ENCODE results near the gene FGFR2. TPM values are rescaled to one million over a fixed set of nuclear protein-coding genes. Genes with fewer than 3 reads are reported as not detected.

Gene FGFR2
- polyA plus RNA-seq, 1 experiment: not detected

- DNase-seq (ENCODE audit: low read depth, low spot score): no peak
- TF ChIP-seq, protein P1, sequence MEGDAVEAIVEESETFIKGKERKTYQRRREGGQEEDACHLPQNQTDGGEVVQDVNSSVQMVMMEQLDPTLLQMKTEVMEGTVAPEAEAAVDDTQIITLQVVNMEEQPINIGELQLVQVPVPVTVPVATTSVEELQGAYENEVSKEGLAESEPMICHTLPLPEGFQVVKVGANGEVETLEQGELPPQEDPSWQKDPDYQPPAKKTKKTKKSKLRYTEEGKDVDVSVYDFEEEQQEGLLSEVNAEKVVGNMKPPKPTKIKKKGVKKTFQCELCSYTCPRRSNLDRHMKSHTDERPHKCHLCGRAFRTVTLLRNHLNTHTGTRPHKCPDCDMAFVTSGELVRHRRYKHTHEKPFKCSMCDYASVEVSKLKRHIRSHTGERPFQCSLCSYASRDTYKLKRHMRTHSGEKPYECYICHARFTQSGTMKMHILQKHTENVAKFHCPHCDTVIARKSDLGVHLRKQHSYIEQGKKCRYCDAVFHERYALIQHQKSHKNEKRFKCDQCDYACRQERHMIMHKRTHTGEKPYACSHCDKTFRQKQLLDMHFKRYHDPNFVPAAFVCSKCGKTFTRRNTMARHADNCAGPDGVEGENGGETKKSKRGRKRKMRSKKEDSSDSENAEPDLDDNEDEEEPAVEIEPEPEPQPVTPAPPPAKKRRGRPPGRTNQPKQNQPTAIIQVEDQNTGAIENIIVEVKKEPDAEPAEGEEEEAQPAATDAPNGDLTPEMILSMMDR (IDR thresholded peaks at IDR 0.05; ENCODE audit: low read depth, low read length): no peak
- H3K9me3 ChIP-seq (ENCODE audit: control insufficient read depth, insufficient read depth, low read length): peaks cover 36% of the 10 kb centered on the region
- H3K4me3 ChIP-seq (ENCODE audit: low read depth, low read length): no peak overlapping the region
- no peak overlapping the region for H3K27ac ChIP-seq (ENCODE audit: low read depth, low read length)
- ChIA-PET POLR2A (no interaction called here), CTCF (no interaction called here)
- H3K27me3 ChIP-seq (ENCODE audit: control insufficient read depth, insufficient read depth, low read length): no peaks in the 10 kb centered on the region
Observed at GRCh38 chr10:121442086-121442935, 155.9 kb downstream of the FGFR2 start.

- TF ChIP-seq, protein P1 (IDR thresholded peaks at IDR 0.05; ENCODE audit: low read depth, low read length): no peak
- H3K4me3 ChIP-seq (ENCODE audit: low read depth, low read length): no peak overlapping the region
- H3K9me3 ChIP-seq (ENCODE audit: control insufficient read depth, insufficient read depth, low read length): peaks cover 34% of the 10 kb centered on the region
- no peak overlapping the region for H3K27ac ChIP-seq (ENCODE audit: low read depth, low read length)
- H3K27me3 ChIP-seq (ENCODE audit: control insufficient read depth, insufficient read depth, low read length): no peaks in the 10 kb centered on the region
- POLR2A ChIA-PET: no interaction called here
- no peak for DNase-seq (ENCODE audit: low read depth, low spot score)
- CTCF ChIA-PET: no interaction called here
Observed at GRCh38 chr10:121440461-121440860, 157.8 kb downstream of the FGFR2 start.

- ChIA-PET POLR2A (no interaction called here), CTCF (no interaction called here)
- no peak overlapping the region for H3K27ac ChIP-seq (ENCODE audit: low read depth, low read length)
- H3K9me3 ChIP-seq (ENCODE audit: control insufficient read depth, insufficient read depth, low read length): peaks cover 39% of the 10 kb centered on the region
- no peaks in the 10 kb centered on the region for H3K27me3 ChIP-seq (ENCODE audit: control insufficient read depth, insufficient read depth, low read length)
- no peak overlapping the region for H3K4me3 ChIP-seq (ENCODE audit: low read depth, low read length)
- DNase-seq (ENCODE audit: low read depth, low spot score): no peak
- TF ChIP-seq, protein P1 (IDR thresholded peaks at IDR 0.05; ENCODE audit: low read depth, low read length): no peak
Observed at GRCh38 chr10:121438333-121438732, 159.9 kb downstream of the FGFR2 start.

GRCh38 chr10:121437596-121437995 lies 160.6 kb downstream of the FGFR2 start:
- Histone ChIP-seq H3K9me3 (ENCODE audit: control insufficient read depth, insufficient read depth, low read length) (peaks cover 39% of the 10 kb centered on the region), H3K27me3 (ENCODE audit: control insufficient read depth, insufficient read depth, low read length) (no peaks in the 10 kb centered on the region), H3K4me3 (ENCODE audit: low read depth, low read length) (no peak overlapping the region), H3K27ac (ENCODE audit: low read depth, low read length) (no peak overlapping the region)
- ChIA-PET POLR2A (no interaction called here), CTCF (no interaction called here)
- TF ChIP-seq, protein P1 (IDR thresholded peaks at IDR 0.05; ENCODE audit: low read depth, low read length): no peak
- DNase-seq (ENCODE audit: low read depth, low spot score): no peak

- ChIA-PET CTCF (interaction anchor here (0.5 kb wide), 1 partner anchor 273 kb away, joined by 4 read pairs; no protein-coding TSS in a partner anchor), POLR2A (no interaction called here)
- Histone ChIP-seq H3K27me3 (ENCODE audit: control insufficient read depth, insufficient read depth, low read length) (no peaks in the 10 kb centered on the region), H3K27ac (ENCODE audit: low read depth, low read length) (no peak overlapping the region), H3K9me3 (ENCODE audit: control insufficient read depth, insufficient read depth, low read length) (peaks cover 43% of the 10 kb centered on the region), H3K4me3 (ENCODE audit: low read depth, low read length) (no peak overlapping the region)
- no peak for DNase-seq (ENCODE audit: low read depth, low spot score)
- TF ChIP-seq, protein P1 (IDR thresholded peaks at IDR 0.05; ENCODE audit: low read depth, low read length): no peak
Observed at GRCh38 chr10:121436630-121437341, 161.5 kb downstream of the FGFR2 start.
